Measurements from ENCODE around the gene ASTN2. TPM values are rescaled to one million over a fixed set of nuclear protein-coding genes. Genes with fewer than 3 reads are reported as not detected.

The ASTN2 gene
- total RNA-seq, 6 experiments from 2014 or later: 0.91 to 3.1 (median 2.5) TPM

DNA sequence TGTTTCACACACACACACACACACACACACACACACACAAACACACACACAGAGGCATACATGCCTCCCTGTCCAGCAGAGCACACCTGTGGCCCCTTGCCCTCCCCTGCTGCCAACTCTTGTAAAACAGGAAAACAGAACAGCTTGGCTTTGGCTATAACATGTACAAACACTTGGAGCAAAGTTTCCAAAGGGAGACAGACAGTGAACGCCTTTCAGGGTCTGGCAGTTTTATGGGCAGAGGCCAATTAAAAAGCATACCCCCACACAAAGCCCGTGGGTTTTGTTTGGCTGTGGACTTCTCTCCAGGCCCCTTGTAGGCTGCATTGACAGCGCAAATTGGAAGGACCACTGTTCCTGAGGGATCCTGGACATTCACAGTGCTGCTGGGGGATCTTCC is 995.7 kb downstream of the ASTN2 start:
- Histone ChIP-seq H3K9me3 (no peaks in the 10 kb centered on the region), H3K27me3 (no peaks in the 10 kb centered on the region), H3K4me3 (no peak overlapping the region), H3K27ac (no peak overlapping the region), H3K4me1 (no peaks in the 10 kb centered on the region), H3K36me3 (no peaks in the 10 kb centered on the region)
- no peak for ATAC-seq
- intact Hi-C loops (cut with DNase I): no loop called here
- no CpG with 5 or more reads among the region's 3 CpGs for WGBS (ENCODE audit: insufficient coverage, low coverage, low lambda C conversion rate, missing lambda C conversion rate)
- TF ChIP-seq POLR2A (IDR thresholded peaks at IDR 0.05): no peak
- TF ChIP-seq, protein P1, sequence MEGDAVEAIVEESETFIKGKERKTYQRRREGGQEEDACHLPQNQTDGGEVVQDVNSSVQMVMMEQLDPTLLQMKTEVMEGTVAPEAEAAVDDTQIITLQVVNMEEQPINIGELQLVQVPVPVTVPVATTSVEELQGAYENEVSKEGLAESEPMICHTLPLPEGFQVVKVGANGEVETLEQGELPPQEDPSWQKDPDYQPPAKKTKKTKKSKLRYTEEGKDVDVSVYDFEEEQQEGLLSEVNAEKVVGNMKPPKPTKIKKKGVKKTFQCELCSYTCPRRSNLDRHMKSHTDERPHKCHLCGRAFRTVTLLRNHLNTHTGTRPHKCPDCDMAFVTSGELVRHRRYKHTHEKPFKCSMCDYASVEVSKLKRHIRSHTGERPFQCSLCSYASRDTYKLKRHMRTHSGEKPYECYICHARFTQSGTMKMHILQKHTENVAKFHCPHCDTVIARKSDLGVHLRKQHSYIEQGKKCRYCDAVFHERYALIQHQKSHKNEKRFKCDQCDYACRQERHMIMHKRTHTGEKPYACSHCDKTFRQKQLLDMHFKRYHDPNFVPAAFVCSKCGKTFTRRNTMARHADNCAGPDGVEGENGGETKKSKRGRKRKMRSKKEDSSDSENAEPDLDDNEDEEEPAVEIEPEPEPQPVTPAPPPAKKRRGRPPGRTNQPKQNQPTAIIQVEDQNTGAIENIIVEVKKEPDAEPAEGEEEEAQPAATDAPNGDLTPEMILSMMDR (IDR thresholded peaks at IDR 0.05): no peak
- DNase-seq: no peak

DNA sequence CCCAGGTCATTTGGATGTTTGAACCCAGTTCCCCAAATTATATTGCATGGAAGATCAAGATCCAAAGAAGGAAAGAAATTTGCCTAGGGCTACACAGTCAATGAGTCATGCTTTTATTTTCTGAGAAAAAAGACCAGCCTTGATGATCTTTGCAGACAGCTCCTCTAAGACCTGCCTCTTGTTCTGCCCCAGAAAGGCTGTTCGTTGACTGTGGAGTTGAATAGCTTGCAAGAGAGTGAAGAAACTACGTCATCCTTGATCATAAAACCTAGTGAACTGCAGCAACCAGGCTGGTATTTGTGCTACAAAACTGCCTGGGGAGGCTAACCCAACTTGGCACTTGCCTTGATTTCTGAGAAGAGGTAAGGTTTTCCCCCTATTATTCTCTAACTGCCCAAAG is 997.4 kb downstream of the ASTN2 start:
- no peaks in the 10 kb centered on the region for H3K4me1 ChIP-seq
- no peak for DNase-seq
- H3K36me3 ChIP-seq: no peaks in the 10 kb centered on the region
- H3K9me3 ChIP-seq: no peaks in the 10 kb centered on the region
- no peak overlapping the region for H3K27ac ChIP-seq
- no peaks in the 10 kb centered on the region for H3K27me3 ChIP-seq
- 82% methylated on average over 2 of the region's 2 CpGs for WGBS (ENCODE audit: insufficient coverage, low coverage, low lambda C conversion rate, missing lambda C conversion rate)
- H3K4me3 ChIP-seq: no peak overlapping the region
- ATAC-seq: no peak
- intact Hi-C loops (cut with DNase I): no loop called here
- TF ChIP-seq, protein P1 (IDR thresholded peaks at IDR 0.05): no peak
- no peak for TF ChIP-seq POLR2A (IDR thresholded peaks at IDR 0.05)

DNA sequence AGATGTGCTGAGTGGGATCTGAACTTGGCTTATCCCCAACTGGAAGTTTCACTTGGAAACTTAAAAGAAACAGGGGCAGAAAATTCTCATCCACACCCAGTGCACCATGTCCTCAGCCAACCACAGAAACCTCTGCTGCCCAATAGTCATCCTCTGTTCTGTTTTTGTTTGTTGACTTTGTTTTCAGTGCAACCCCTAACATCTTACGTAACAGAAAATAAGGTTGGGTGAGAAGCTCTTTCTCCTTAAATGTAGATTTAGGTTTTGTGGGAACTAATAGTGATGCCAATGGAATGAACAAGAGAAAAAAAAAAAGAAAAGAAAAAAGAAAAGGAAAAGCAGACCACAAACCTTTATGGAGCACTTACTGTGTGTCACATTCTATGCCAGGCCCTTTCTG is 998.4 kb downstream of the ASTN2 start:
- Histone ChIP-seq H3K36me3 (no peaks in the 10 kb centered on the region), H3K27ac (no peak overlapping the region), H3K9me3 (no peaks in the 10 kb centered on the region), H3K4me1 (no peaks in the 10 kb centered on the region), H3K27me3 (no peaks in the 10 kb centered on the region), H3K4me3 (no peak overlapping the region)
- 86% methylated on average over 1 of the region's 1 CpG for WGBS (ENCODE audit: insufficient coverage, low coverage, low lambda C conversion rate, missing lambda C conversion rate)
- no peak for ATAC-seq
- no peak for DNase-seq
- no peak for TF ChIP-seq POLR2A (IDR thresholded peaks at IDR 0.05)
- TF ChIP-seq, protein P1 (IDR thresholded peaks at IDR 0.05): no peak
- intact Hi-C loops (cut with DNase I): no loop called here

DNA sequence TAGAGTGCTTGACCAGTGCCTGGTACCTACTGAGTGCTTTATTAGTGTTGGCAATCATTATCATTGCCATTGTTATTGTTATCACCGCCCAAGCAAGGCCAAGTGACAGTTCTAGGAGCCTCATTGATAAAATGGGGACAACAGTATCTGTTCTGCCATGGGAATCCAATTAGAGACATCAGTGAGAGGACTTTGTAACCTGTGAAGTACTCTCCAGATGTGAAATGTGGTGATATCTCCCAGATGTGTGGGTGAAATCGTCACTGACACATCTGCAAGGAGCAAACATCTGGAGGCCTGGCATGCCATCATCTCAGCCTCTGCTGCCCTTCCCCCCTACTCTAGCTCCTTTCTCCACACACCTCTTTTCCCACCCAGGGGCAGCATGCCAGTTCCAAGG is 1000.5 kb downstream of the ASTN2 start:
- TF ChIP-seq, protein P1 (IDR thresholded peaks at IDR 0.05): no peak
- H3K27ac ChIP-seq: no peak overlapping the region
- H3K4me1 ChIP-seq: no peaks in the 10 kb centered on the region
- H3K36me3 ChIP-seq: no peaks in the 10 kb centered on the region
- H3K4me3 ChIP-seq: no peak overlapping the region
- no peak for DNase-seq
- no peaks in the 10 kb centered on the region for H3K27me3 ChIP-seq
- 75% methylated on average over 1 of the region's 2 CpGs for WGBS (ENCODE audit: insufficient coverage, low coverage, low lambda C conversion rate, missing lambda C conversion rate)
- no peaks in the 10 kb centered on the region for H3K9me3 ChIP-seq
- no peak for ATAC-seq
- intact Hi-C loops (cut with DNase I): no loop called here

DNA sequence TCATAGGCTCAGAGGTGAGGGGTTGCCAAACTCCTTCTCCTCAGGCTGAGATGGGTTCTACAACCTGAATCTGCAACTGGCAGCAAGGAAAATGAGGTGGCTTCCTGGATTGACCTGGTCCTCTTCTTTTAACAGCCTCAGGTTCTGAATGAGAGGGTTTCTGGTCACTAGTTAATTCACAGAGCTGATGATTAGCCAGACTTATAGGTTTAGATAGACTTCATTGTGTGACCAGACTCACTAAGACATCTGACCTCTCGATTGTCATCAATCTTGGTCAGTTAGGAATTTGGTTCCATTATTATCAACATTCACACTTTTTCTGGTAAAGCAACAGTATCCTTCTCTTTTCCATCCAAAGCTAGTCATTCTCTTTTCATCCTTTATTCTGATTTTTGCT is 1003.4 kb downstream of the ASTN2 start:
- intact Hi-C loops (cut with DNase I): no loop called here
- ATAC-seq: no peak

More for the DNA sequence above, 1003.4 kb downstream of the ASTN2 start:
- H3K36me3 ChIP-seq: no peaks in the 10 kb centered on the region
- no peak for DNase-seq
- TF ChIP-seq POLR2A (IDR thresholded peaks at IDR 0.05): no peak
- TF ChIP-seq, protein P1 (IDR thresholded peaks at IDR 0.05): no peak
- no peaks in the 10 kb centered on the region for H3K4me1 ChIP-seq
- H3K27ac ChIP-seq: no peak overlapping the region
- WGBS (ENCODE audit: insufficient coverage, low coverage, low lambda C conversion rate, missing lambda C conversion rate): 89% methylated on average over 1 of the region's 1 CpG
- no peaks in the 10 kb centered on the region for H3K9me3 ChIP-seq
- H3K27me3 ChIP-seq: no peaks in the 10 kb centered on the region
- no peak overlapping the region for H3K4me3 ChIP-seq

All from right lobe of liver (tissue), 6 donors.